Spleen (tissue), 7 donors: ENCODE measurements around the gene CYSLTR1.

Source experiments
- CTCF ChIP-seq, 11 experiments: fragments of 200-600 bp in 7 of 11; fragments of 450-650 bp in 4 of 11; sonication (generic) in 4 of 11; IDR thresholded peaks in 8 of 11; conservative IDR thresholded peaks in 3 of 11; 1 replicate in 7 of 11; 2 replicates in 4 of 11; pipeline versions ENCODE4 v1.4.0 to v1.8.0; 2016 to 2021; ENCODE audit warnings: antibody characterized with exemption in 11 of 11, inconsistent platforms in 4 of 11, mild to moderate bottlenecking in 1 of 11
- POLR2A ChIP-seq, 3 donors: fragments of 450-650 bp; IDR thresholded peaks; one replicate each; pipeline ENCODE4 v1.5.1; 2017; ENCODE audit warnings: antibody characterized with exemption in 3 of 3, mild to moderate bottlenecking in 1 of 3
- POLR2AphosphoS5 ChIP-seq, 3 donors: sonication (generic); formaldehyde crosslinking; IDR thresholded peaks; one replicate each; pipeline ENCODE4 v1.5.1; 2017; ENCODE audit warnings: antibody characterized with exemption in 3 of 3
- donor health status: DM: no; HTN: no; CAD: no; lungs with moderate emphysema.
- donor health status: DM: no; HTN: no; CAD: no.
- donor health status: DM: no; HTN: no; CAD: no.

GRCh38 chrX:78283511-78283910, 43.9 kb downstream of the CYSLTR1 start:
- TF ChIP-seq CTCF (IDR thresholded peaks at IDR 0.05 in 8 of 11, conservative IDR thresholded peaks at IDR 0.05 in 3 of 11) (no peak), POLR2AphosphoS5 (IDR thresholded peaks at IDR 0.05) (no peak), POLR2A (IDR thresholded peaks at IDR 0.05) (no peak)
